ENCODE results near the gene FRMD8.

FRMD8 gene

DNA sequence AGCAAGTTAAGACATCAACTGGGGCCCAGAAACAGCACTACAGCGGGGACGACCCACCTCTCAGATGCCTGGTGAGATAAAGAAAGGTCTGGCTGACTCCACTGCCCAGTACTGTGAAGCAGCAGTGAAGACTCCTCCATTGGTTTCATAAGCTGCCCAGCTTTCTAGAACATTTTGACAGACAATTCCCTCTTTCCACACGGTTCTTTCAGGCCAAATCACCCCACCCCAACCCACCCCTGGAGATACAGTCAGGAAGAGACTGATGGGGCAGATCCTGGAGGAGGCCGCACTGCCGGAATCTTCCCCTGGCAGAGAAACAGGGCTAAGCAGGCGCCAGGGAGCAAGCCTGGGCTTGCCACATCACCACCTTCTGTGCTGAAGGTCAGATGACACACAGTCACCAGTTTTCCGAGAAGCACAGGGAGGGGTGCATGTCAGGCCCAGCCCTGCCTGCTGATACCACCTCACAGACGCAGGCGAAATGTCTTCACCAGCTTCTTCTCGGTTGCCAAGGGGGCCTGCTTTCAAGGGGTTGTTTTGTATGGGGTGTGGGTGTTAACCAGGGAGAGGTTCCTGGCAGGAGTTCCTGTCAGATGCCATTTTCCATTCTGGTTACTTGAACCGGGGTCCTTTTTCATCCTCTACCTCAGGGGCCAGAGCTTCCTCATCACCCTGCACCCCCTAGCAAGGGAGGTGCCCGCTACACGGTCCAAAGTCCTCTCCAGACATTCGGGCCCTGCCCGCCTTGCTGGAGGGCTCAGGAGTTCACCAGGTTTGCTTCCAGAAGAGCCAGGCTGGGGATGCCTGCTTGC is 34.7 kb downstream of the FRMD8 start:
- H3K4me3 ChIP-seq (ENCODE audit: control insufficient read depth, low read depth, low read length), result peak overlapping the region; percentile 62
- DNase-seq (ENCODE audit: low read depth), result peak; percentile 100
- TF ChIP-seq, protein P1, sequence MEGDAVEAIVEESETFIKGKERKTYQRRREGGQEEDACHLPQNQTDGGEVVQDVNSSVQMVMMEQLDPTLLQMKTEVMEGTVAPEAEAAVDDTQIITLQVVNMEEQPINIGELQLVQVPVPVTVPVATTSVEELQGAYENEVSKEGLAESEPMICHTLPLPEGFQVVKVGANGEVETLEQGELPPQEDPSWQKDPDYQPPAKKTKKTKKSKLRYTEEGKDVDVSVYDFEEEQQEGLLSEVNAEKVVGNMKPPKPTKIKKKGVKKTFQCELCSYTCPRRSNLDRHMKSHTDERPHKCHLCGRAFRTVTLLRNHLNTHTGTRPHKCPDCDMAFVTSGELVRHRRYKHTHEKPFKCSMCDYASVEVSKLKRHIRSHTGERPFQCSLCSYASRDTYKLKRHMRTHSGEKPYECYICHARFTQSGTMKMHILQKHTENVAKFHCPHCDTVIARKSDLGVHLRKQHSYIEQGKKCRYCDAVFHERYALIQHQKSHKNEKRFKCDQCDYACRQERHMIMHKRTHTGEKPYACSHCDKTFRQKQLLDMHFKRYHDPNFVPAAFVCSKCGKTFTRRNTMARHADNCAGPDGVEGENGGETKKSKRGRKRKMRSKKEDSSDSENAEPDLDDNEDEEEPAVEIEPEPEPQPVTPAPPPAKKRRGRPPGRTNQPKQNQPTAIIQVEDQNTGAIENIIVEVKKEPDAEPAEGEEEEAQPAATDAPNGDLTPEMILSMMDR (conservative IDR thresholded peaks at IDR 0.05; ENCODE audit: control insufficient read depth, insufficient read depth, low read depth, low read length), result no peak

DNA sequence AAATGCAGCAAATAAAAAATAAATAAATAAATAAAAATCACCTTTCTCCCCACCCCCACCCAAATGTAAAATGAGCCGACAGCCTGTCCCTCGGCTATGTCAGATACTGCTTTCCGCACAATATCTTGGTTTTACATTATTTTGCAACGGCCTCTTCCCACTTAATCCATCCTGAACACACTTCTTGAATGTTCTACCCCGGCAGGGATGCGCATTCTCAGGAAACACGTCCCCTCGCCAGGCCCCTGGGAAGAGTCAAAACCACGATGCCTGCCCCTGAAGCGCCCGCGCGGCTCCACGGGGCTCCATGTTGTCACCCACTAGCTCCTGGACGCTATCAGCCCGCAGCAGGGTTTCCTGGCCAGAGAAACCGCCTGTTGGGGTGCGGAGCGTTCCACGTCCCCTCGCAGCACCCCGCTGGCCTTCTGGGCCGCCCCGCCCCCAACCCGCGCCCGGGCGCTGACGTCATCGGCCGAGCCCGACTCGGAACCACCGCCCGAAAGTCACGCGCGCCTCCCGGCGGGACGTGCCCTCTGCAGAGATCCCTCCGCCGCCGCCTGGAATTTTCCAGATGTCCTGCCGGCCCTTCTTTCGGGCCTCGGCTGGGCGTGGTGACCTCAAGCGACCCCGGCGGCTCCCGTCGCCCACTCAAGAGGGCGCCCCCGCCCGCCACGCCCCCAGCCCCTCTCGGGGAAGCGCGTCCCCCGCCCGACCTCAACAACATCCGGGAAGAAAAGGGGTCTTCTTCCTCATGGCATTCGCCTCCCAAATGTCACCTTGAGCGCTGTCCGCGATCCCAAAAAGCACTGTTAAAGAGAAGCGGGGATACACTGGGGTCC is 35.6 kb downstream of the FRMD8 start:
- peak overlapping the region; percentile 98 for H3K4me3 ChIP-seq (ENCODE audit: control insufficient read depth, low read depth, low read length)
- TF ChIP-seq, protein P1 (conservative IDR thresholded peaks at IDR 0.05; ENCODE audit: control insufficient read depth, insufficient read depth, low read depth, low read length), result no peak
- DNase-seq (ENCODE audit: low read depth), result peak; percentile 96

DNA sequence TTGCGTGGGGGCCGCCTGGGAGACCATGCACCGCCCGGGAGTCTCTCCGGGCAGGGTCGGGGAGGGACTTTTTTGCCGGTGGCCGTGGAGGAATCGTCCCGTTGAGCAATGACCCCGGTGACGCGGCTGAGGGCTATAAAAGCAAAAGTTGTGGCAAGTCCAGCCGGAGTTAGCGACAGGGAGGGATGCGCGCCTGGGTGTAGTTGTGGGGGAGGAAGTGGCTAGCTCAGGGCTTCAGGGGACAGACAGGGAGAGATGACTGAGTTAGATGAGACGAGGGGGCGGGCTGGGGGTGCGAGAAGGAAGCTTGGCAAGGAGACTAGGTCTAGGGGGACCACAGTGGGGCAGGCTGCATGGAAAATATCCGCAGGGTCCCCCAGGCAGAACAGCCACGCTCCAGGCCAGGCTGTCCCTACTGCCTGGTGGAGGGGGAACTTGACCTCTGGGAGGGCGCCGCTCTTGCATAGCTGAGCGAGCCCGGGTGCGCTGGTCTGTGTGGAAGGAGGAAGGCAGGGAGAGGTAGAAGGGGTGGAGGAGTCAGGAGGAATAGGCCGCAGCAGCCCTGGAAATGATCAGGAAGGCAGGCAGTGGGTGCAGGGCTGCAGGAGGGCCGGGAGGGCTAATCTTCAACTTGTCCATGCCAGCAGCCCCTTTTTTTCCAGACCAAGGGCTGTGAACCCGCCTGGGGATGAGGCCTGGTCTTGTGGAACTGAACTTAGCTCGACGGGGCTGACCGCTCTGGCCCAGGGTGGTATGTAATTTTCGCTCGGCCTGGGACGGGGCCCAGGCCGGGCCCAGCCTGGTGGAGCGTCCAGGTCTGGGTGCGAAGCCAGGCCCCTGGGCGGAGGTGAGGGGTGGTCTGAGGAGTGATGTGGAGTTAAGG is 36.4 kb downstream of the FRMD8 start, which contains the start of gene NEAT1:
Gene NEAT1 (plus strand): TSS at position 166 of the 883 bp plus-strand sequence.
- H3K4me3 ChIP-seq (ENCODE audit: control insufficient read depth, low read depth, low read length), result peak within 1 kb of the TSS; percentile 98
- peak; percentile 88 for DNase-seq (ENCODE audit: low read depth)
- TF ChIP-seq, protein P1 (conservative IDR thresholded peaks at IDR 0.05; ENCODE audit: control insufficient read depth, insufficient read depth, low read depth, low read length), result no peak

DNA sequence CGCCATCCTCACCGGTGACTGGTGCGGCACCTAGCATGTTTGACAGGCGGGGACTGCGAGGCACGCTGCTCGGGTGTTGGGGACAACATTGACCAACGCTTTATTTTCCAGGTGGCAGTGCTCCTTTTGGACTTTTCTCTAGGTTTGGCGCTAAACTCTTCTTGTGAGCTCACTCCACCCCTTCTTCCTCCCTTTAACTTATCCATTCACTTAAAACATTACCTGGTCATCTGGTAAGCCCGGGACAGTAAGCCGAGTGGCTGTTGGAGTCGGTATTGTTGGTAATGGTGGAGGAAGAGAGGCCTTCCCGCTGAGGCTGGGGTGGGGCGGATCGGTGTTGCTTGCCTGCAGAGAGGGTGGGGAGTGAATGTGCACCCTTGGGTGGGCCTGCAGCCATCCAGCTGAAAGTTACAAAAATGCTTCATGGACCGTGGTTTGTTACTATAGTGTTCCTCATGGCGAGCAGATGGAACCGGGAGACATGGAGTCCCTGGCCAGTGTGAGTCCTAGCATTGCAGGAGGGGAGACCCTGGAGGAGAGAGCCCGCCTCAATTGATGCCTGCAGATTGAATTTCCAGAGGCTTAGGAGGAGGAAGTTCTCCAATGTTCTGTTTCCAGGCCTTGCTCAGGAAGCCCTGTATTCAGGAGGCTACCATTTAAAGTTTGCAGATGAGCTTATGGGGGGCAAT is 37.2 kb downstream of the FRMD8 start:
- DNase-seq (ENCODE audit: low read depth), result peak; percentile 28
- TF ChIP-seq, protein P1 (conservative IDR thresholded peaks at IDR 0.05; ENCODE audit: control insufficient read depth, insufficient read depth, low read depth, low read length), result no peak
- H3K4me3 ChIP-seq (ENCODE audit: control insufficient read depth, low read depth, low read length), result peak overlapping the region; percentile 98

DNA sequence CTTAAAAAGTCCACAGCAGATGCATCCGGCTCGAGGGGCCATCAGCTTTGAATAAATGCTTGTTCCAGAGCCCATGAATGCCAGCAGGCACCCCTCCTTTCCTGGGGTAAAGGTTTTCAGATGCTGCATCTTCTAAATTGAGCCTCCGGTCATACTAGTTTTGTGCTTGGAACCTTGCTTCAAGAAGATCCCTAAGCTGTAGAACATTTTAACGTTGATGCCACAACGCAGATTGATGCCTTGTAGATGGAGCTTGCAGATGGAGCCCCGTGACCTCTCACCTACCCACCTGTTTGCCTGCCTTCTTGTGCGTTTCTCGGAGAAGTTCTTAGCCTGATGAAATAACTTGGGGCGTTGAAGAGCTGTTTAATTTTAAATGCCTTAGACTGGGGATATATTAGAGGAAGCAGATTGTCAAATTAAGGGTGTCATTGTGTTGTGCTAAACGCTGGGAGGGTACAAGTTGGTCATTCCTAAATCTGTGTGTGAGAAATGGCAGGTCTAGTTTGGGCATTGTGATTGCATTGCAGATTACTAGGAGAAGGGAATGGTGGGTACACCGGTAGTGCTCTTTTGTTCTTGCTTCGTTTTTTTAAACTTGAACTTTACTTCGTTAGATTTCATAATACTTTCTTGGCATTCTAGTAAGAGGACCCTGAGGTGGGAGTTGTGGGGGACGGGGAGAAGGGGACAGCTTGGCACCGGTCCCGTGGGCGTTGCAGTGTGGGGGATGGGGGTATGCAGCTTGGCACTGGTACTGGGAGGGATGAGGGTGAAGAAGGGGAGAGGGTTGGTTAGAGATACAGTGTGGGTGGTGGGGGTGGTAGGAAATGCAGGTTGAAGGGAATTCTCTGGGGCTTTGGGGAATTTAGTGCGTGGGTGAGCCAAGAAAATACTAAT is 38.0 kb downstream of the FRMD8 start:
- TF ChIP-seq, protein P1 (conservative IDR thresholded peaks at IDR 0.05; ENCODE audit: control insufficient read depth, insufficient read depth, low read depth, low read length), result no peak
- DNase-seq (ENCODE audit: low read depth), result peak; percentile 56
- H3K4me3 ChIP-seq (ENCODE audit: control insufficient read depth, low read depth, low read length), result peak overlapping the region; percentile 98
